SK-N-MC (cell line): ENCODE data around the gene COX6B1.

Experiments used
- EZH2 ChIP-seq: fragments of 200-600 bp; sonication (generic); IDR thresholded peaks from one replicate; pipeline ENCODE4 v1.6.1; 2017; ENCODE audit warnings: antibody characterized with exemption
- POLR2AphosphoS5 ChIP-seq: IDR thresholded peaks from 2 replicates; pipeline ENCODE4 v1.6.1; 2012; ENCODE audit warnings: mild to moderate bottlenecking, low read depth, low read length, borderline replicate concordance

DNA sequence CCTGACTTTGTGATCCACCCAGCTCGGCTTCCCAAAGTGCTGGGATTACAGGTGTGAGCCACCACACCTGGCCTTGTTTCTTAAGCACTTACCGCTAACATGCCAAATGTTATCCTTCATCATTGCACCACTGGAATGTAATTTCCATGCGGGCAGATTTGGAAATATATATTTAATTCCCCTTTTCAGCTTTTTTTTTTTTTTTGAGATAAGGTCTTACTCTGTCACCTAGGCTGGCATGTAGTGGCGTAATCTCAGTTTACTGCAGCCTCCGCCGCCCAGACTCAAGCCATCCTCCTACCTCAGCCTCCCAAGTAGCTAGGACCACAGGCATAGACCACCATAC lies 13.8 kb downstream of the COX6B1 start:
- TF ChIP-seq POLR2AphosphoS5 = no peak
- TF ChIP-seq EZH2 = no peak
